Measurements from ENCODE around the gene GASK1A.

Gene GASK1A

GRCh38 chr3:43012174-43012573 lies 33.1 kb downstream of the GASK1A start:
- FAIRE-seq (no peak), DNase-seq (ENCODE audit: insufficient read length, low spot score) (no peak)

DNA sequence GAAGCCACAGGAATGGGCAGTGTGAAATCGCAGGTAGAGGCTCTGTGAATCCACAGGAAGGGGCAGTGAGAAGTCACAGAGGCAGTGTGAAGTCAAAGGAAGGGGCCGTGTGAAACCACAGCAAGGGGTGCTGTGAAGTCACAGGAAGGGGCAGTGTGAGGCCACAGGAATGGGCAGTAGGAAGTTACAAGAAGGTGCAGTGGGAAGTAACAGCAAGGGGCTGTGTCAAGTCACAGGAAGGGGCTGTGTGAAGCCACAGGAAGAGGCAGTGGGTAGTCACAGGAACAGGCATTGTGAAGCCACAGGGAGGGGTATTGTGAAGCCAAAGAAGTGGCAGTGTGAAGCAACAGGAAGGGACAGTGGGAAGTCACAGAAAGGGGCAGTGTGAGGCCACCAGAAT lies 34.1 kb downstream of the GASK1A start:
- FAIRE-seq (no peak), DNase-seq (ENCODE audit: insufficient read length, low spot score) (no peak)

GRCh38 chr3:43013743-43014155 lies 34.6 kb downstream of the GASK1A start:
- DNase-seq (ENCODE audit: insufficient read length, low spot score) = no peak
- FAIRE-seq = no peak

DNA sequence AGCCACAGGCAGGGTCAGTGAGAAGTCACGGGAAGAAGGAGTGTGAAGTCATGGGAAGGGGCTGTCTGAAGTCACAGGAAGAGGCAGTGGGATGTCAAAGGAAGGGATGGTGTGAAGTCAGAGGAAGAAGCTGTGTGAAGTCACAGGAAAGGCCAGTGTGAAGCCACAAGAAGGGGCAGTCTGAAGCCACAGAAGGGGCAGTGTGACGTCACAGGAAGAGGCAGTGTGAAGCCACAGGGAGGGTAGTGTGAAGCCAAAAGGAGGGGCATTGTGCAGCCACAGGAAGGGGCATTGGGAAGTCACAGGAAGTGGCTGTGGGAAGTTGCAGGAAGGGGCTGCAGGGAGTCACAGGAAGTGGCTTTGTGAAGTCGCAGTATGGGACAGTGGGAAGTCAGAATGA lies 35.1 kb downstream of the GASK1A start:
- DNase-seq (ENCODE audit: insufficient read length, low spot score) (no peak), FAIRE-seq (no peak)

GRCh38 chr3:43014956-43015355 lies 35.8 kb downstream of the GASK1A start:
- no peak for DNase-seq (ENCODE audit: insufficient read length, low spot score)
- FAIRE-seq = no peak

GRCh38 chr3:43015572-43015971 lies 36.5 kb downstream of the GASK1A start:
- FAIRE-seq (no peak), DNase-seq (ENCODE audit: insufficient read length, low spot score) (no peak)

DNA sequence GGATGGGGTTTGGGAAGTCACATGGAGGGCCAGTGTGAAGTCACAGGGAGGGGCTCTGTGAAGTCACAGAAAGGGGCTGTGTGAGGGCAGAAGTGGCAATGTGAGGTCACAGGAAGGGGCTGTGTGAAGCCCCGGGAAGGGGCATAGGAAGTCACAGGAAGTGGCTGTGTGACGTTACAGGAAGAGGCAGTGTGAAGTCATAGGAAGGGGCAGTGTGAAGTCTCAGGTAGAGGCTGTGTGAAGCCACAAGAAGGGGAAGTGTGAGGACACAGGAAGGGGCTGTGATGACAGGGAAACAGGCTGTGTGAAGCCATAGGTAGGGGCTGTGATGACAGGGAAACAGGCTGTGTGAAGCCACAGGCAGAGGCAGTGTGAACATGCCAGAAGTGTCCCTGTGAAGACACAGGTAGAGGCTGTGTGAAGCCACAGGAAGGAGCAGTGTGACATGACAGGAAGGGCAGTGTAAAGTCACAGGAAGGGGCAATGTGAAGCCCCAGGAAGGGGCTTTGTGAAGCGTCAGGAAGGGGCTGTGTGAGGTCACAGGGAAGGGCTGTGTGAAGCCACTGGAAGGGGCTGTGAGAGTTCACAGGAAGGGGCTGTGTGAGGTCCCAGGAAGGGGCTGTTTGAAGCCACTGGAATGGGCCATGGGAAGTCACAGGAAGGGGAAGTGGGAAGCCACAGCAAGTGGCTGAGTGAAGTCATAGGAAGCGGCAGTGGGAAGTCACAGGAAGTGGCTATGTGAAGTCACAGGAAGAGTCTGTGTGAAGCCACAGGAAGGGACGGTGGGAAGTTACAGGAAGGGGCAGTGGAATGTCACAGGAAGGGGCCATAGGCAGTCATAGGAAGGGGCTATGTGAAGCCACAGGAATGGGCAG lies 37.1 kb downstream of the GASK1A start:
- DNase-seq (ENCODE audit: insufficient read length, low spot score) (no peak), FAIRE-seq (no peak)

GRCh38 chr3:43017004-43017403 lies 37.9 kb downstream of the GASK1A start:
- FAIRE-seq = no peak

DNA sequence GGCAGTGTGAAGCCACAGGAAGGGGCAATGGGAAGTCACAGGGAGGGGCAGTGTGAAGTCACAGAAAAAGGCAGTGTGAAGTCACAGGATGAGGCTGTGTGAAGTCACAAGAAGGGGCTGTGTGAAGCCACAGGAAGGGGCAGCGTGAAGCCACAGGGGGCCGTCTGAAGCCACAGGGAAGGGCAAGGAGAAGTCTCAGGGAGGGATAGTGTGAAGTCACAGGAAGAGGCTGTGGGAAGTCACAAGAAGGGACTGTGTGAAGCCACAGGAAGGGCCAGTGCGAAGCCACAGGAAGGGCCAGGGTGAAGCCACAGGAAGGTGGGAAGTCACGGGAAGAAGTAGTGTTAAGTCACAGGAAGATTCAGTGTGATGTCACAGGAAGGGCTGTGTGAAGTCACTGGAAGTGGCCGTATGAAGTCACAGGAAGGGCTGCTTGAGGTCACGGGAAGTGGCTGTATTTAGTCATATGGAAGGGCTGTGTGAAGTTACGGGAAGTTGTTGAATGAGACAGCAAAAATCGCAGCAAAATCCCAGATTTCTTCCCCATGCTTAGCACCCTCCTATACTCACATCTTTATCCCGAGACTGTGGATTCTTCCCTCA lies 38.6 kb downstream of the GASK1A start:
- DNase-seq (ENCODE audit: insufficient read length, low spot score) (no peak), FAIRE-seq (no peak)

More at GRCh38 chr3:43017004-43017403, 37.9 kb downstream of the GASK1A start:
- no peak for DNase-seq (ENCODE audit: insufficient read length, low spot score)

DNA sequence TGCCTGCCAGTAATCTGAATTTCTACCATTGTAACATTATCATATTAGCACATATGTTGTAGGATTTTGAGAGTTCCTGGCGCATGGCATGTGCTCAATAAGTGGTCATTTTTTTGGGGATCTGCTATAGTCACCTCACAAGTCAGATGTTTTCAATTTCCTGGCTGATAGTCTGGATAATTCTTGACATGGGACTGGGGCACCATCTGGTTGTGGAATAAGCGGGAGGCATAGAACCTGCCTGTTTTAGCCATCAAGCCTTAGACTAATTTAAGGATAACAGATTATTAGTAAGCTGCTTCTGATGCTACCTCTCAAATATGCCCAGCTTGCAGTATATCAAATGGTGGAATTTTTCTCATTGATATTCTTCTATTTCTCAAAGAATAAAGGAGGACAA lies 39.1 kb downstream of the GASK1A start:
- FAIRE-seq = no peak
- no peak for DNase-seq (ENCODE audit: insufficient read length, low spot score)

DNA sequence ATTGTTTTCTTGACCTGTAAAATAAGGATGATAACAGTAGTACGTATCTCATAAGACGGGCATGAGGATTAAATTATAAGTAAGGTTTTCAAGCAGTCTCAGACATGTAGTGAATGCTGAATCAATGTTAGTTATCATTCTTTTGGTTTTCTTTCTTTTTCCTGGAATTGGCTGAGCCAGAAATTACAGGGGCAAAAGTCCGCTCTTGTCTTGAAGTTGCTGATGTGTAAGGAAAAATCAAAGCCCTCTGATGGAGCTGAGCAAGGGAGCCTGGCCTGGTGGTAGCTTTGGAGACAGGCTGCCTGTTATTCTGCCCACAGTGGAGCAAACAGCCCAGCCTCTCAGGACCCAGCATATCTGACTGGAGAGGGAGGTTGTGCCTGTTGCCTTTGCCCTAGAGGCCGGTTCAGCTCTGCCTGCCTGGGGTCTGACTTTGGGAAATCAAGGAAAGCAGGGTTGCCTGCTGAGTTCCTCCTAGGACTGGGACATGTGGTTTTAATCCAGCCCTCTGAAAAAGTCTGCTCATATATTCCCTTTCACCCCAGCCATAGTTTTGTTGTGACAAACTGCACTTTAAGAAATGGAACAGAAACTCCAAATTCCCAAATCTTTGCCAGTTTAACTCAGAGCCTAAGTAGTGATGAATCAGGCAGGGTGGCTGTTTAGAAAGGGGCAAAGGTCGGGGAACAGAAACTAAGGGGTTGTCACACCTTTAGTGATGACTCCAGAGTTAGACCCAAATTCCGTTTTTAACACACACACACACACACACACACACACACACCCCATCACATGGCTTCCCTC lies 40.1 kb downstream of the GASK1A start:
- FAIRE-seq (no peak), DNase-seq (ENCODE audit: insufficient read length, low spot score) (no peak)

GRCh38 chr3:43019826-43020225 lies 40.7 kb downstream of the GASK1A start:
- DNase-seq (ENCODE audit: insufficient read length, low spot score) (no peak), FAIRE-seq (no peak)

GRCh38 chr3:43021186-43021585 lies 42.1 kb downstream of the GASK1A start:
- no peak for FAIRE-seq

GRCh38 chr3:43022121-43022520 lies 43.0 kb downstream of the GASK1A start:
- DNase-seq (ENCODE audit: insufficient read length, low spot score) = no peak
- no peak for FAIRE-seq

More at GRCh38 chr3:43021186-43021585, 42.1 kb downstream of the GASK1A start:
- no peak for DNase-seq (ENCODE audit: insufficient read length, low spot score)

DNA sequence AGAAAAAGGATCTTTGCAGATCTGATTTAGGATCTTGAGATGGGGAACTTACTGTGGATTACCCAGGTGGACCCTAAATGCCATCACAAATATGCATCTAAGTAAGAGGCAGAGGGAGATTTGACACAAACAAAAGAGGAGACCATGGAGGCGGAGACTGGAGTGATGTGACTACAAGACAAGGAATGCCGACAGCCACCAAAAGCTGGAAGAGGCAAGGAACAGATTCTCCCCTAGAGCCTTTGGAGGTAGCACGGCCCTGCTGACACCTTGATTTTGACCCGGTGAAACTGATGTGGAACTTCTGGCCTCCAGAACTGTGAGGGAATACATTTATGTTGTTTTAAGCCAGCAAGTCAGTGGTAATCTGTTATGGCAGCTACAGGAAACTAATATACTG lies 44.0 kb downstream of the GASK1A start:
- FAIRE-seq = no peak
- DNase-seq (ENCODE audit: insufficient read length, low spot score) = no peak

GRCh38 chr3:43023746-43024145 lies 44.6 kb downstream of the GASK1A start:
- FAIRE-seq (no peak), DNase-seq (ENCODE audit: insufficient read length, low spot score) (no peak)

DNA sequence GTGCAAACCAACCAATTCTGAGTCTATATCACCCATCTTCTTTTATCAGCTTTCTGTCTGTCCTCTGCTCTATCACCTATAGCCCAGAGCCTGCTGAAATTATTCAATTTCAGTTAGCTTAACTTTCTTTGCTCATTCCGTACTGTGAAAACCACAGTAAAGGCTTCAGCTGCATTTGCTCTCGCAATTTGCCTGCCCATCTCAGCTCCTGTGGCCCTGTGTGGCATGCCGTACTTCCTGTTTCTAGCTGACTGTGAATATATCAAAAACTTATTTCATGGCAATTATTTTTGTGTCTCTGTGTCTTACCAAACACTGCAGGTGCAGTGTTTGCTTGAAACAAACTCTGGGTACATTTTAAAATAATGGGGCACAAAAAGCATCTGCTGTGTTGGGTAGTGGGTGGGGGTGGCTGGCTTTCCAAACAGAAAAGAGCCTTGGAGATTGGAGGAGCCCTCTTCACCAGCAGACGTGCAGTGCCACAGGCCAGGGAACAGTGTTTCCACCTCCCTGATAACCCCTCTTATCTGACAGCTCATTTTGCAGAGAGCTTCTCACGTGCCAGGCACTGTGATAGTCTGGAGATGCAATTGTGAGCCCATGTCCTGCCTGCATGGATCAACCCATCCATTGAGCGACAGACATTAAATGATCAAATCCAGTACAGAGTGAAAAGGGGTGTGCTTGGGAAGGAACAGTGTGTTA lies 45.2 kb downstream of the GASK1A start:
- DNase-seq (ENCODE audit: insufficient read length, low spot score) = no peak

DNA sequence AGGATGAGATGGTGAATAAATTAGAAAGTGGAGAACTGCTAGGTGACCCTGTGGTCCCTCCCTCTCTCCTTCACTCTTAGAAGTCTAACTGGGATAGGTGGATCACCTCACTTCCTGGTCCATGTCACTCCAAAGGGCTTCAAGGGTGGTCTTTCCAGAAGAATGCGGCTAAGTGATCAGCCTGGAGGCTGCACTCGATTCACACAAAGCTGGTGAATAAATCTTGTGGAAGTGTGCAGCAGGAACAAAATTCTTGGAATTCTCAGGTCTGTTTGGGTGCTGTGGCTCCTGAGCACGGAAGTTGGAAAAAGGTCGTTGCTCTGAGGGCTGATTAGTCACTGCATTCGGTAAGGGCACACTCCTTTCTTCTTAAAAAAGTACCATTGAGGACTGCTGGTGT lies 46.3 kb downstream of the GASK1A start:
- FAIRE-seq = no peak
- no peak for DNase-seq (ENCODE audit: insufficient read length, low spot score)

More for the DNA sequence above, 45.2 kb downstream of the GASK1A start:
- FAIRE-seq = no peak

- DNase-seq (ENCODE audit: insufficient read length, low spot score) (no peak), FAIRE-seq (no peak)
Observed at GRCh38 chr3:43028001-43028400, 48.9 kb downstream of the GASK1A start.

DNA sequence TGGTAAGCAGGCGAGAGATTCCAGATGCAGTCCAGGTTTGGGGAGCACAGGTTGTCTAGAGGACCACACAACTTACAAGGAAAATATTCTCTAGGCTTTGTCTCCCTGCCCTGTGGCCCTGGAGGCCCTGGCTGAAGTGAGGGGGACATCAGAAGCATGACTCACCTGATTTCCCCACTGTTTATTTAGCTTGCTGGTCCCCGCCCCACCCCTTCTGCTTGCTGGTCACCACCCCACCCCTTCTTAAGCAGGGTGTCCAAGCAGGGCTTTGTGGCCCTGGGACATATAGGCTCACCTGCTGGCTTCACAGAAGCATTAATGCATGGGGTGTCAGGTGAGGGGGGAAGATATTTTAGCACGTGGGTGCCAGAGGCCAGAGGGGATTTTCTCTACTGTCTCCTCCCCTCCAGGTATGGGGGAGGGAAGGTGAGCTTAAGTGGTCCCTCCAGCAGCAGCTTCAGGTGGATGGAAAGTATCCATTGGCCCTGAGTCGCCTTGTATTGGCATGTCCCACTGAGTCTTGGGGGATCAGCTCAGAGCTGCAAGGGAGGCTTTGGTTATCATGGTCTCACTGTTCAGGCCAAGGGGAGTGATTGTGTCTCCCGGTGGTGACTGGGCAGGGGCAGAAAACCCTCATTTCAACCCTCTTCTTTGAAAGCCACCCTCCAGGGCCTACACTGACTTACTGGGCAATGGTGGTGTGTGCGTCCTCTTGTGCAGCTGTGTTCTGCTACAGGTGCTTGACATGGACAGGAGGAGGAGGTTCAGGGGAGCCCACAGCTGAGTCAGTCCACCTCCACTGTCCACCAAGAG lies 49.8 kb downstream of the GASK1A start:
- no peak for DNase-seq (ENCODE audit: insufficient read length, low spot score)
- FAIRE-seq = no peak

All from GM19239 (cell line).